ENCODE results near the gene GUCD1.

- TF ChIP-seq CTCF (conservative IDR thresholded peaks at IDR 0.05; ENCODE audit: low read depth, low read length) (no peak), EZH2 (IDR thresholded peaks at IDR 0.05; ENCODE audit: low read length, unreplicated experiment) (no peak), EZH2phosphoT487 (IDR thresholded peaks at IDR 0.05; ENCODE audit: borderline replicate concordance, low read length) (no peak)
These were observed 46.5 kb upstream of the GUCD1 start for GRCh38 chr22:24601217-24602104.

Measured in PC-3 (cell line).